ENCODE measurements around the gene SHANK3. TPM values are rescaled to one million over a fixed set of nuclear protein-coding genes. Genes with fewer than 3 reads are reported as not detected.

SHANK3 gene
- total RNA-seq, 4 donors from 2014 or later: 2.7 to 30.3 (median 6.3) TPM

DNA sequence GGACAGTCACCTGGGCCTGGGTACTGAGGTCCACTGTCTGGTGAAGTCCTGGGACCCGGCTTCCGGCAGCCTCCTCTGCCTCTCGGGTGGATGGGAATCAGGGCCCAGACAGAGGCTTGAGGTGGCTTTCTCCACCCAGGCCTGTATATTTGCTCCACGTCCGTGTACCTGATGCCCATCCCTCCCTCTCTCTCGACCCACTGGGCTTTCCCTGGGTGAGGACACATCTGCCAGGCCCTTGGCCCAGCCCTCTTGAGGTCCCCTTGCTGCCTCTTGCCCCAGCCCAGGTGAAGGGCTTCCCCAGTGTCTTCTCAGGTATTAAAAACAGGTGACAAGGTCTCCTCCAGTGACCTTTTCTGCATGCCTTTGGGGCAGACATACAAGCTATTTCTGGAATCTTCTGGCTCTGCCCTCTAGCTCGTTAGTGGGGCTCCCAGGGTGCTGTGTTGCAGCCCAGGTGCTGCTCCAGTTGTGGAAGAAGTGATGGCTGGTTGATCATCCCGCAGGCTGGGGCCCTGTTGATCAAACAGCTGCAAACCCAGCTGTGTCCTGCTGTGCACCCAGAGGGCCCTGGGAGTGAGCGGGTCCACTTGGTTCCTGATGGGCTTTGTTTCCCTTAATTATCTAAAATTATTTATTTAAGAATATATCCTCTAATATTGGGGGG lies 39.9 kb downstream of the SHANK3 start:
- H3K4me1 ChIP-seq: no peaks in the 10 kb centered on the region
- H3K27ac ChIP-seq: no peak overlapping the region
- no peak for TF ChIP-seq POLR2AphosphoS5 (IDR thresholded peaks at IDR 0.05)
- no peak for TF ChIP-seq POLR2A (IDR thresholded peaks at IDR 0.05)
- WGBS, 2 donors (ENCODE audit: low coverage in 1 of 2): 40 to 74% methylated on average over 1 to 9 of the region's 9 CpGs
- H3K27me3 ChIP-seq: no peaks in the 10 kb centered on the region
- H3K9me3 ChIP-seq: no peaks in the 10 kb centered on the region
- intact Hi-C loops (cut with DNase I; ENCODE audit: low total_unique reads) (no loop called here), in situ Hi-C loops (cut with MboI; ENCODE audit: low pct_ligation_motif_present in 1 of 4, low pct_unique_long_range_greater_than_20kb in 1 of 4, low sequenced_read_pairs in 3 of 4) (no loop called here)
- DNase-seq: no peak
- no peak overlapping the region for H3K4me3 ChIP-seq
- no peaks in the 10 kb centered on the region for H3K36me3 ChIP-seq

DNA sequence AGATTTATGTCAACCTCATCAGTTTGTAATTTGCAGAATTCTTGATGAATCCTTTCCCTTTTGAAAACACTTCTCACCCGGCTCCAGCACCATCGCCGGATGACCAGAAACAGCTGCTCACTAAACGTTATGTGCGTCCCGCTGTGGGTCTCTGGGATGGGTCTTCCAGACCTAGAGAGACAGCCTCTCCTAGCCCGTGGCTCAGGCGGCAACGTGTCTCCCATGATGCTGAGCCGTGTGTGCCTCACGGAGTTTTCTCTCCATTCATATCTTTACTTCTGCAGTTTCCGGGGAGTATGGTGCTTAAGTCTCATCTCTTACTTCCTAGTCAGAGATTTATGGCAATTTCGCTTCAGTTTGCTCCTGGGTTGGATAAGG lies 40.4 kb downstream of the SHANK3 start:
- intact Hi-C loops (cut with DNase I; ENCODE audit: low total_unique reads) (no loop called here), in situ Hi-C loops (cut with MboI; ENCODE audit: low pct_ligation_motif_present in 1 of 4, low pct_unique_long_range_greater_than_20kb in 1 of 4, low sequenced_read_pairs in 3 of 4) (no loop called here)
- Histone ChIP-seq H3K4me3 (no peak overlapping the region), H3K27me3 (no peaks in the 10 kb centered on the region), H3K9me3 (no peaks in the 10 kb centered on the region), H3K4me1 (no peaks in the 10 kb centered on the region), H3K27ac (no peak overlapping the region), H3K36me3 (no peaks in the 10 kb centered on the region)
- DNase-seq: no peak
- 66 to 76% methylated on average over 12 to 13 of the region's 13 CpGs for WGBS, 2 donors (ENCODE audit: low coverage in 1 of 2)
- TF ChIP-seq POLR2AphosphoS5 (IDR thresholded peaks at IDR 0.05) (no peak), EP300 (IDR thresholded peaks at IDR 0.05; ENCODE audit: low read depth) (no peak)
- TF ChIP-seq, protein P1, sequence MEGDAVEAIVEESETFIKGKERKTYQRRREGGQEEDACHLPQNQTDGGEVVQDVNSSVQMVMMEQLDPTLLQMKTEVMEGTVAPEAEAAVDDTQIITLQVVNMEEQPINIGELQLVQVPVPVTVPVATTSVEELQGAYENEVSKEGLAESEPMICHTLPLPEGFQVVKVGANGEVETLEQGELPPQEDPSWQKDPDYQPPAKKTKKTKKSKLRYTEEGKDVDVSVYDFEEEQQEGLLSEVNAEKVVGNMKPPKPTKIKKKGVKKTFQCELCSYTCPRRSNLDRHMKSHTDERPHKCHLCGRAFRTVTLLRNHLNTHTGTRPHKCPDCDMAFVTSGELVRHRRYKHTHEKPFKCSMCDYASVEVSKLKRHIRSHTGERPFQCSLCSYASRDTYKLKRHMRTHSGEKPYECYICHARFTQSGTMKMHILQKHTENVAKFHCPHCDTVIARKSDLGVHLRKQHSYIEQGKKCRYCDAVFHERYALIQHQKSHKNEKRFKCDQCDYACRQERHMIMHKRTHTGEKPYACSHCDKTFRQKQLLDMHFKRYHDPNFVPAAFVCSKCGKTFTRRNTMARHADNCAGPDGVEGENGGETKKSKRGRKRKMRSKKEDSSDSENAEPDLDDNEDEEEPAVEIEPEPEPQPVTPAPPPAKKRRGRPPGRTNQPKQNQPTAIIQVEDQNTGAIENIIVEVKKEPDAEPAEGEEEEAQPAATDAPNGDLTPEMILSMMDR (IDR thresholded peaks at IDR 0.05): no peak

DNA sequence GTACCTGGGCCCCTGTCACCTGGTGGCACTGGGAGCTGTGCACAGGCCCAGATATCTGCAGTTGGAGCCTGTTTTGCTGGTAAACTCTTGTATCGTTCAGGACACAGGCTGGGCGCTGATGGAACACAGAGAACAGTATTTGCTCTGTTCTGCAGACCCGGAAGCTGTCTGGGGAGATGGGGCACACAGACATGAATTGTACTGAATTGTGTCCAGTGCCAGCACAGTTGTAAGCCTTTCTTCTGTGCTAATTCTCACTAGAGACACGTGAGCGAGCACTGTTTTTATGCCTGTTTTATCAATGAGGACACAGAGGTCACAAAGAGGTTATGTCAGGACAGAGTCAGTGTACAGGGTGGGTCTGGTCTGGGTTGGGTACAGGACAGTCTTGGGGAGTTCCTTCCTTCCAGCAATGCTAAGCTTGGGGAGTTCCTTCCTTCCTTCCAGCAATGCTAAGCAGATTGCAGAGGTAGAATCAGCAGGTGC lies 41.0 kb downstream of the SHANK3 start:
- no peak overlapping the region for H3K4me3 ChIP-seq
- 45 to 50% methylated on average over 2 to 5 of the region's 5 CpGs for WGBS, 2 donors (ENCODE audit: low coverage in 1 of 2)
- DNase-seq: no peak
- no peak for TF ChIP-seq POLR2AphosphoS5 (IDR thresholded peaks at IDR 0.05)
- TF ChIP-seq POLR2A (IDR thresholded peaks at IDR 0.05): no peak
- TF ChIP-seq EP300 (IDR thresholded peaks at IDR 0.05; ENCODE audit: low read depth): no peak
- TF ChIP-seq, protein P1 (IDR thresholded peaks at IDR 0.05): no peak
- H3K36me3 ChIP-seq: no peaks in the 10 kb centered on the region
- in situ Hi-C loops (cut with MboI; ENCODE audit: low pct_ligation_motif_present in 1 of 4, low pct_unique_long_range_greater_than_20kb in 1 of 4, low sequenced_read_pairs in 3 of 4) (no loop called here), intact Hi-C loops (cut with DNase I; ENCODE audit: low total_unique reads) (no loop called here)
- no peak overlapping the region for H3K27ac ChIP-seq
- no peaks in the 10 kb centered on the region for H3K4me1 ChIP-seq
- no peaks in the 10 kb centered on the region for H3K9me3 ChIP-seq
- no peaks in the 10 kb centered on the region for H3K27me3 ChIP-seq

DNA sequence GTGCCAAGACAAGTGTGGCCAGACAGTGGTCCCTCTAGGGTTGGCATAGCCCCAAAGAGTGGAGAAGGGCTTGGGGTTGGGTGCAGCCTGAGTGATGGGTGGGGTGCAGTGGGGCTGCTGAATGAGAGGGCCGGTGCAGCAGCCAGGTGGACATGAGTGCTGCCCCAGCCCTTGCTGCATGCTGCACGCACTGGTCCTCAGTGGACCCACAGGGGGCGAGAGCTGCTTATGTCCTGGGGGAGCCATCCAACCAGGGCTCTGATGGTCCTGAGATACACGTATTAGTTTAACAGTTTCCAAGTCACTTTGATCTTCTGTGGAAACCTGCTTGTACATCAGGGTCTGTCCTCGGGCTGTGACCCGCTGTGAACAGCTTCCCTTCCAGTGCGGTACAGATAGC lies 41.5 kb downstream of the SHANK3 start:
- no peak for DNase-seq
- H3K4me1 ChIP-seq: no peaks in the 10 kb centered on the region
- H3K36me3 ChIP-seq: no peaks in the 10 kb centered on the region
- H3K27ac ChIP-seq: no peak overlapping the region
- no peaks in the 10 kb centered on the region for H3K9me3 ChIP-seq
- TF ChIP-seq, protein P1 (IDR thresholded peaks at IDR 0.05): no peak
- TF ChIP-seq EP300 (IDR thresholded peaks at IDR 0.05; ENCODE audit: low read depth) (no peak), POLR2AphosphoS5 (IDR thresholded peaks at IDR 0.05) (no peak), POLR2A (IDR thresholded peaks at IDR 0.05) (no peak)
- in situ Hi-C loops (cut with MboI; ENCODE audit: low pct_ligation_motif_present in 1 of 4, low pct_unique_long_range_greater_than_20kb in 1 of 4, low sequenced_read_pairs in 3 of 4): no loop called here
- intact Hi-C loops (cut with DNase I; ENCODE audit: low total_unique reads): no loop called here
- peaks cover 4% of the 10 kb centered on the region for H3K27me3 ChIP-seq
- 93 to 95% methylated on average over 4 to 6 of the region's 7 CpGs for WGBS, 2 donors (ENCODE audit: low coverage in 1 of 2)
- no peak overlapping the region for H3K4me3 ChIP-seq

Data from transverse colon (tissue), 4 donors.